B cell (primary cell): ENCODE data around the gene KPNA1.

Experiments
- EZH2 ChIP-seq: IDR thresholded peaks from 2 replicates; pipeline ENCODE4 v1.6.1; 2012; ENCODE audit warnings: borderline replicate concordance, low read depth, mild to moderate bottlenecking, moderate library complexity, low read length; ENCODE audit not compliant: insufficient read depth, poor library complexity, severe bottlenecking
- TF ChIP-seq, protein P1 (sequence below): fragments of 200-600 bp; IDR thresholded peaks from one replicate; pipeline ENCODE4 v1.8.0; 2022; ENCODE audit warnings: antibody characterized with exemption, mild to moderate bottlenecking

DNA sequence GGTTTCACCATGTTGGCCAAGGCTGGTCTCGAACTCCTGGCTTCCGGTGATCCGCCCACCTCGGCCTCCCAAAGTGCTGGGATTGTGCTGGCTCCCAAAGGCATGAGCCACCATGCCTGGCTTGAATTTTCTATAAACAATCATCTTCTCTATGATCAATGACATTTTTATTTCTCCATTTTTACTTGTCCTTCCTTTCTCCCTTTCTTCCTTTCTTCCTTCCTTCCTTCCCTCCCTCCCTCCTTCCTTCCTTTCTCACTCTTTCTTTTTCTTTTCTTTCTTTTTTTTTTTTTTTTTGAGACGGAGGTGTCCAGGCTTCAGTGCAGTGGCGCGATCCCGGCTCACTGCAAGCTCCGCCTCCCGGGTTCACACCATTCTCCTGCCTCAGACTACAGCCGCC, 8.6 kb upstream of the KPNA1 start:
- TF ChIP-seq, protein P1, sequence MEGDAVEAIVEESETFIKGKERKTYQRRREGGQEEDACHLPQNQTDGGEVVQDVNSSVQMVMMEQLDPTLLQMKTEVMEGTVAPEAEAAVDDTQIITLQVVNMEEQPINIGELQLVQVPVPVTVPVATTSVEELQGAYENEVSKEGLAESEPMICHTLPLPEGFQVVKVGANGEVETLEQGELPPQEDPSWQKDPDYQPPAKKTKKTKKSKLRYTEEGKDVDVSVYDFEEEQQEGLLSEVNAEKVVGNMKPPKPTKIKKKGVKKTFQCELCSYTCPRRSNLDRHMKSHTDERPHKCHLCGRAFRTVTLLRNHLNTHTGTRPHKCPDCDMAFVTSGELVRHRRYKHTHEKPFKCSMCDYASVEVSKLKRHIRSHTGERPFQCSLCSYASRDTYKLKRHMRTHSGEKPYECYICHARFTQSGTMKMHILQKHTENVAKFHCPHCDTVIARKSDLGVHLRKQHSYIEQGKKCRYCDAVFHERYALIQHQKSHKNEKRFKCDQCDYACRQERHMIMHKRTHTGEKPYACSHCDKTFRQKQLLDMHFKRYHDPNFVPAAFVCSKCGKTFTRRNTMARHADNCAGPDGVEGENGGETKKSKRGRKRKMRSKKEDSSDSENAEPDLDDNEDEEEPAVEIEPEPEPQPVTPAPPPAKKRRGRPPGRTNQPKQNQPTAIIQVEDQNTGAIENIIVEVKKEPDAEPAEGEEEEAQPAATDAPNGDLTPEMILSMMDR: no peak
- no peak for TF ChIP-seq EZH2
